HG03139 (cell line): Measurements from ENCODE around the gene KLRC4.
"Not testable (repeated sequence)": the region's sequence is repeated elsewhere in the genome, so short reads cannot be mapped to it uniquely, and the experiment has no call there.

ENCODE experiments used
- ATAC-seq: cut with Tn5 transposase; IDR thresholded peaks from one replicate; pipeline ENCODE4 v1.9.1; 2021; ENCODE audit not compliant: unreplicated experiment

KLRC4 gene

DNA sequence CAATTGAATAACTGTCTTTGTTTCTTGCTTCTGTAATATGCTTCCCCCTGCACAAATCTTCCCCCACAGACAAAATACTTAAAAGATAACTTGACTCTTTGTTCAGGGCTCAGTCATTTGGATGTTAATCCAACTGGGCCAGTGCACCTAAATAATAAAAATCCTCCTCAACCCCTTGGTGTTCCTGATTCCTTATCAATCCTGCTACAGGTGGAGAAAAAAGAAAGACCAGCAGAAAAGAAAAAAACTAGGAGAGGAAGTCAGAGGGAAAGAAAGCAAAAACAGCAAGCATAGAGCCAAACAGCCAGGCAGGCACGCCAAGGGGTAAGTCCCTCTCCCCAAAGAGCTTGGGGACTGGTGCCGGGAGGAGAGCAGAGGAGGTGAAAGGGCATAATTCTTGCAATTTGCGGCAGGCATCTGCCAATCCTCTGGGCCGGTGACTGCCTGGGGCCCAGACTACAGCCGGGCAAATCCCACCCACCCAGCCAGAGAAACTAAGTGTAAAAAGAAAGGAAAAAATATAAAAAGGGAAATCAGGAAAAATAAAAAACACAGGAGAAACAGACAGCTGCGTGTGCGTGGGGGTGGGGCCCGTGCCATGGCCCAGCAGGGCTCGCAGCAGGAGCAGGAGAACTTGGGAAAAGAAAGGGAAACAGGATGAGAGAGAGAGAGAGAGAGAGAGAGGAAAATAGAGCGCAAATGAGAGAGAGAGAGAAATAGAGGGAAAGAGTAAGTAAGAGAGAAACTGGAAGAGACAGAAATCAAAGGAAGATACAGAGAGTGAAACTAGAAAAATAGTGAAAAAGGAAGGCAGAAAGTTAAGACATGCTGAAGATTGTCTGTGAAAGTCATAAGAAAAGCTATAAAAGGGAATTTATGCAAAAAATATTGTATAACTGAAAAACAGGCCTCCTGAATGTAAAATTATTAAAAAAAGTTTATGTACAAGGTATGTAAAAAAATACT is 41.1 kb downstream of the KLRC4 start:
- ATAC-seq = no peak

DNA sequence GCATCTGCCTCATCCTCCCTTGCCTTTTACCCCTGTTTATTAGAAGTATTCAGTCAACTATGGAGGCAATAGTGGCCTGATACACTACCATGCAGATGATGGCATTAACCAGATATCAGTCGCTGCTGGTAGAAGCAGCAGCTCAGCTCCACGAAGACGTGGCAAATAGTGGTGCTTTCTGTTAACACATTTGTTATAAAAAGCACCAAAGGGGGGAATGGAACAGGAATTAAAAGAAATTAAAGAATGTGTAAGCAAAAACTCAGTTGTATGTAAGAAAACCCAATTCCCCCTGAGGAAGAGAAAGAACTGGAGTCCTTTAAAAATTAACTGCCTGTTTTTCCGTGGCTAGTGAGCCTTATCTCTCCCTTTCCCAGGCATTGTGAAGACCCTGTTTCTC is 41.8 kb downstream of the KLRC4 start:
- ATAC-seq = not testable (repeated sequence)

DNA sequence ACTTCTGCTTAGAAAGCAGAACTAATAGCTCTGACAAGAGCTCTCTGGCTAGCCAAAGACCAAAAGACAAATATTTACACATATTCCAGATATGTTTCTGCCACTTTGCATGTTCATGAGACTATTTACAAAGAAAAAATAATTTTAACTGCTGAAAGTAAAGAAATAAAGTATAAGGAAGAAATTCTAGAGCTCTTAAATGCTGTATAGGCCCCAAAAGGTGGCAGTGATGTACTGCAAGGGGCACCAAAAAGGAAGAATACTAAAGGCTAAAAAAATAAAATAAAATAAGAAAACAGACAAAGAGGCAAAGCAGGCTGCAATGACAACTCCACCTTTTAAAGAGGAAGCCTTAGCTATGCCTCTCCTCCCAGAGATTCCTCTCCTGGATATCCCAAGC is 42.7 kb downstream of the KLRC4 start:
- no peak for ATAC-seq

DNA sequence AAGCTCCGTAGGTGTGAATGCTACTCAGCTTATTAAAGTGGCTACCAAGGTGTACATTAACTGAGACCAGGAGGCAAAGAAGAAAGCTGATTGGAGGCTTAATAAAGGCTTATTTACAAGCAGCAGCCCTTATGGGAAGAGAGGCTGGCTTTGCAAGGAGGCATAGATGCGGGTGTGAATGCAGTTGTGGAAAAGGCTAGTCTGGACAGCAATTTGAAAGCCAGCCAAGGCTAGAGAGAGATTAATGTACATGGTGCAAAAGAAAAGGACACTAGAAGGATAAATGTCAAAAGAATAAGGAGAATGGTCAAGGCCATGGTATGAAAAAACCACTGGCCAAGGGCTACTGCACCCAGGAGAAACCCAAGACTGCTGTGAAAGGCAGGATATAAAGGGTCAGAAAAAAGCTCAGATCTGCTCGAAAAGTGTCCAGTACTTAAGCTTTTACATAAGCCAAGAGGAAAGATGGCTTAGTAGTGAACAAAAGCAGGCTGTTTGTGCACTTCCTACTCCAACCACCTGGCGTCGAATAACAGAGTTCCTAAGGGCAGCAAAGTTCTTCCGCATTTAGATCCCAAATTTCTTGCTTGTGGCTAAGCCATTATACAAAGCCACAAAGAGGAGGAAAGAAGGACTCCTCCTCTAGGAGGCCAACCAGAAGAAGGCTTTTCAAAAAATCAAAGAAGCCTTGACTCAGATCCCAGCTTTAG is 43.7 kb downstream of the KLRC4 start:
- ATAC-seq = no peak

- peak; percentile 34 for ATAC-seq
Measured at GRCh38 chr12:10364815-10365622, 44.5 kb downstream of the KLRC4 start.

- ATAC-seq = peak; percentile 88
Measured at GRCh38 chr12:10363914-10364814, 45.4 kb downstream of the KLRC4 start.

GRCh38 chr12:10363658-10363913 is 46.0 kb downstream of the KLRC4 start:
- no peak for ATAC-seq

- no peak for ATAC-seq
Measured at GRCh38 chr12:10362828-10363657, 46.5 kb downstream of the KLRC4 start.

DNA sequence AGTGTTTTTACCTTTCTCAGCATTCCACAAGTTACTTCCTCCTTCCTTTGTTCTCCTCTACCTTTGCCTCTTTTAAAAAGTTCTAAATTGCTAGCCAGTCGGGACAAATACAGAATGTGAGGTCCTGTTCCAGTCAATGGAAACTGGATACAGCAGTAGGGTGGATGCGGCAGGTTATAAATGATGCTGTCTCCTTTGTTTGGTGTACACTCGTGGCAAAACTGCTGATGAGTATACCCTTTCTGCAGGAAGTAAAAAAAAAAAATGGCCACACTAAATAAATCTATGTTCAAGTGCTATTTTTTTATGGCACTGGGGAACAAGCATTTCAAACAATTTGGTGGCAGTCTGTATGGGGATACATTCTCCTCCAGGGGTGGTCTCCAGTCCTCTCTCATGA is 47.2 kb downstream of the KLRC4 start:
- no peak for ATAC-seq

DNA sequence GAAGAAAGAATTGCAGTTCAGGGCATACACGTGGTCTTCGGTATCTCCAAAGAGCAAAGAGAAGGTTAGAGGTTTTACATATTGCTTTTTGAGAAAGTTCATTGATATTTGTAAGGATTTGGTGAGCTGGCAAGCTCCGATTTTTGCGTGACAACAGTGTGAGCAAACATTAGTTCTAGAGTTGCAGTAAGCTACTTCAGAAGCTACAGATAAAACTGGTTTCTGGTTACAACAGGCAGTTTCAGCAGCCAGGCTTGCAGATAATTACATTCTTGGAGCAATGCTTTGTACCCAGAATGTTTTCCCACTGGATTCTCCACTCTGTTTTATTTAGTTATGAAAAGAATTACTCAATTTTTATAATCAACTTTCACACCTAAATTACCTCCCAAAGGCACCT is 47.9 kb downstream of the KLRC4 start:
- ATAC-seq = no peak

DNA sequence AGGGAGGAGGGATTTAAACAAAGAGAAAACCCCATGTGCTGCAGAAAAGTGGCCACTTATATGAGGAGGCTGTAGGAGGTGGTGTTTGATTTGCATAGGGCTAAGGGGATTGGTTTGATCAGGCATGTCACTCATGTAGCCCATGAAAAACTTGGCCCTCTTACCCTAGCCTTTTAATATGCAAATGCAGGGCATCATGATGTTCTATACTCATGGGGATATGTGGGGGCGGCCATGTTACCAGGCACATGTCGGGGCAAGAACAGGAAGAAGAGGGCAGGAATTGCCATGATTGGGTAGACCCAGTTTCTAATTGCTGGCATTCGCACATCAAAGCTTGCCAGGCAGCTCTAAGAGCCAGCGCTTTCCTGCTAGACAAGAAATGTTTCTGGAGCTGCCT is 48.5 kb downstream of the KLRC4 start:
- no peak for ATAC-seq

DNA sequence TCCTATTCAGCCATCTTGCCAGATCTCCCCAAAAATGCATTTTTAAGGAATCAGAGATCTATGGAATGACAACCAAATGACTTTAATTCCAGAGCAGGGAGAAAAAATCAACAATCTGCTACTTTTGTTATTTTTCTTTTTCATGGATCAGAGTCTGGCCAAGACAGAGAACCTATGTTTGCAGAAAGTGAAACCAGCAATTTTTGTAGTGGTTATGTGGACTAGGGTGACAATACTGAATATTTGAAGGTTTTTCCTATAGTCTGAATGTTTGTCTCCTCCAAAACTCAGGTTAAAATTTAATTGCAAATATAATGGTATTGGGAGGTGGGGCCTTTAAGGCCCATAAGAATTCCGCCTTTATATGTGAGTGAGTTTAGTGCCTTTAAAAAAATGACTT is 50.6 kb downstream of the KLRC4 start:
- ATAC-seq = no peak

DNA sequence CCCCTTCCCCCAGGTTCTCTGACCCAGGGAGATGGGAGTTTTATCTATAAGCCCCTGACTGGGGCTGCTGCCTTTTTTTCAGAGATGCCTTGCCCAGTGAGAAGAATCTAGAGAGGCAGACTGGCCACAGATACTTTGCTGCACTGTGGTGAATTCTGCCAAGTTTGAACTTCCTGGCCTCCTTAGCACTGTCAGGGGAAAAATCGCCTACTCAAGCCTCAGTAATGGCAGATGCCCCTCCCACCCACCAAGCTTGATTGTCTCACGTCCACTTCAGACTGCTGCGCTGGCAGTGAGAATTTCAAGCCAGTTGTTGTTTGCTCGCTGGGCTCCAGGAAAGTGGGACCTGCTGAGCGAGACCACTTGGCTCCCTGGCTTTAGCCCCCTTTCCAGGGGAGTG is 51.4 kb downstream of the KLRC4 start:
- ATAC-seq = no peak
